CD4-positive, alpha-beta T cell treated with Interferon alpha-2 for 1 hour (primary cell): ENCODE measurements around the gene TMPRSS7.

Experiments used
- DNase-seq, 2 donors: peaks; one replicate each; pipeline ENCODE4 v3.0.0-alpha.2; 2020 to 2022

The TMPRSS7 gene

DNA sequence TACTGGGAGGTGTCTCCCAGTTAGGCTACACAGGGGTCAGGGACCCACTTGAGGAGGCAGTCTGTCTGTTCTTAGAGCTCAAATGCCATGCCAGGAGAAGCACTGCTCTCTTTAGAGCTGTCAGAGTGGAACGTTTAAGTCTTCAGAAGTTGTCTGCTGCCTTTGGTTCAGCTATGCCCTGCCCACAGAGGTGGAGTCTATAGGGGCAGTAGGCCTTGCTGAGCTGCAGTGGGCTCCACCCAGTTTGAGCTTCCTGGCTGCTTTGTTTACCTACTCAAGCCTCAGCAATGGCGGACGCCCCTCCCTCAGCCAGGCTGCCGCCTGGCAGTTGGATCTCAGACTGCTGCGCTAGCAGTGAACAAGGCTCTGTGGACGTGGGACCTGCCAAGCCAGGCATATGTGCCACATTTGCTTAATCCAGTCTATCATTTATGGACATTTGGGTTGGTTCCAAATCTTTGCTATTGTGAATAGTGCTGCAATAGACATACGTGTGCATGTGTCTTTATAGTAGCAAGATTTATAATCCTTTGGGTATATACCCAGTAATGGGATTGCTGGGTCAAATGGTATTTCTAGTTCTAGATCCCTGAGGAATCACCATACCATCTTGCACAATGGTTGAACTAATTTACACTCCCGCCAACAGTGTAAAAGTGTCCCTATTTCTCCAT lies 38.0 kb downstream of the TMPRSS7 start:
- DNase-seq: peak; percentile 61 to 78

DNA sequence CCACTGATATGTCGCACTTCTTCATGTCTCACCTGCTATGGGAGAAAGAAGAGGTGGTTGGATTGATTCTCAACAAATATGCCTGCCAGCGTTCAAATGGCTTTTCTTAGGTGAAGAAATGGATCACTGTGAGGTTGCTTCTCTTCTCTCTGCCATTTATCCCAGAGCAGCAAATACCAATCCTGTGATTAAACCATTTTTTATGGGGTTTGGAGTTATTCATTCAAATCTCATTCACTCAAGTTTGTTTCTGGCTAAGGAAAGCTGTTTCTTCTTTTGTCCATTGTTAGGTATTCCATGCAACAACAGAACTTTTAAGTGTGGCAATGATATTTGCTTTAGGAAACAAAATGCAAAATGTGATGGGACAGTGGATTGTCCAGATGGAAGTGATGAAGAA lies 39.5 kb downstream of the TMPRSS7 start:
- no peak for DNase-seq

DNA sequence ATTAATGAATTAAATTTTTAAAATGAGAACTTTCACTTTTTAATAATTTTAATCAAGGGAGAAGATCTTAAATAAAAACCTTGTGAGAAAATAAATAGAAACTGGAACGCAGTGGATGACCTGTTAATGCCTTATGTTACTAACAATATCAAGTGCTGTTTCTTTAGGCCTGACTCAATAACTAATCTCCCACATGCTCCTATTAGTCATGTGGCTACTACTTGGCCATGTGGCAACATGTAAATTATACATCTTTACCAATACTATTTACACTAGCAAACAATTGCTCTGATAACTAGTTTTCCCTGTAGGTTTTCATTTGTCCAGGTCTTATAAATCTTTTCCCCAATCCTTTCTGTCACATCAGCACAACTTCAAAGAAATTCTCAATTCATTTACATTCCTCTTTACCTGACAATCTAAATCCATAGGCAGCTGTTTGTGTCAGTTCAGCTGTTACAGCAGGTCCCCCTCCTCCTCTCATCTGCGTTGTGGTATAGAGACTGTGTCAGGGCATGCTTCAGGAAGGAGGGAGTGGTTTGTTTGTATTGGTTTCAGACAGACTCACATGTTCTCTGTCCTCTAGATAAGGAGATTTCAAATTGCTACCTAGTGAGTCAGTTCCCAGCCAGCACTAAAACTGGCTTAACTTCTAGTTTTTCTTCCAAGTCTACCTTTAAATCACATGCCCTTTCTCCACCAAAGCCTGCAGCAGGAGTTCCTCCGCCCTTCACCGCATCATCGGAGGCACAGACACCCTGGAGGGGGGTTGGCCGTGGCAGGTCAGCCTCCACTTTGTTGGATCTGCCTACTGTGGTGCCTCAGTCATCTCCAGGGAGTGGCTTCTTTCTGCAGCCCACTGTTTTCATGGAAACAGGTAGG lies 40.3 kb downstream of the TMPRSS7 start:
- DNase-seq: peak in 1 of 2 donors; percentile 59

DNA sequence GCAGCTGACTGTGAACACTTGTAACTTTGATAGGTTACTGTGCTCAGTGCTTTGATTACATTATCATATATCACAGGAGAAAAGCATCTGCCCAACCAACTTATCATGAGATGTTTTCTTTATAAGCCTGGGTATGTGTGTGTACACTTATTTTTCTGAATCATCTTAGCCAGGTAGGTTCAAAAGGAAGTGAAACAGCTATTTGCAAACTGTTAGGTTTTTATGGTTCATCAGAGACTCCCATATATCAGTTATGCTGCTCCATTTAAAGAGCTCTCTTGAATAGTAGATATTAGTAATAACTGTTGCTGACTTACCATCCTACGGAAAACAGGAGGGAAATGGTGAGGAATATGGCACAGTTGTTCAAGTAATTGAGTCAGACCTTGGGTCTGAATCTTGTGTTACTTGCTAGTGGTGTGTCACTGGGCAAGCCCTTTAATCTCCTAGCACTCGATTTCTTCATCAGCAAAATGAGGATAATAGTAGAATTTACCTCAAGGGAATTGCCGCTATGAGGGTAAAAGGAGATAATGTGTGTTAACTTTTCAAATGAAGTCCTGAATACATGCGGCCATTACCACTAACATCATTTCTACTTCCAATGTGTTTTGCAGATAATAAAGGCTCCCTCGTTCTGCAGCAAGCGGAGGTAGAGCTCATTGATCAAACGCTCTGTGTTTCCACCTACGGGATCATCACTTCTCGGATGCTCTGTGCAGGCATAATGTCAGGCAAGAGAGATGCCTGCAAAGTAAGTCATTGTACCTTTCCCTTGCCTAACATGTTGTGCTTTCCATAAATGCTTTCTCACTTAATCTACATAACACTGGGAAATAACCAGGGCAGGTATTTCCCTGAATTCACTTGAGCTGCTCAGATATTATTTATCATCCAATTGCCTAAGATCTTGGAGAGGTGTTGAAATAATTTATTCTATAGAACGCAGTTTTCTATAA lies 43.9 kb downstream of the TMPRSS7 start:
- DNase-seq: no peak

DNA sequence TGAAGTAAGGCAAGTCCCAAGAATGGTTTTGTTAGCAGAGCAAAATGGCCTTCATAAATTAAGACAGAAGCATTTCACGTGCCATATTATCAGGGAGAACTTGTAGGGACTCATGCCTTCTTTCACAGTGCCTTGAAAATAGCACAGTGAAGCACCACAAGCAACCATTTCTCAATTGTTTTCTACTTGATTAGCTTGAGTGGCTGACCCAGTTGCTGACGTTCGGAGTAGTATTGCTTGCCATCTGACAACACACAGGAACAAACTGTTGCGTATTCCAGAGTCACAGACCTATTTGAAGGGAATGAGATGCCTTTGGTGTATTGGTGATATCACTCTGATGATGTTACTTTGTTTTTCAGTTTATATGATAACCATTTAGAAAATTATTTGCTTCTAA lies 48.7 kb downstream of the TMPRSS7 start:
- DNase-seq: no peak

DNA sequence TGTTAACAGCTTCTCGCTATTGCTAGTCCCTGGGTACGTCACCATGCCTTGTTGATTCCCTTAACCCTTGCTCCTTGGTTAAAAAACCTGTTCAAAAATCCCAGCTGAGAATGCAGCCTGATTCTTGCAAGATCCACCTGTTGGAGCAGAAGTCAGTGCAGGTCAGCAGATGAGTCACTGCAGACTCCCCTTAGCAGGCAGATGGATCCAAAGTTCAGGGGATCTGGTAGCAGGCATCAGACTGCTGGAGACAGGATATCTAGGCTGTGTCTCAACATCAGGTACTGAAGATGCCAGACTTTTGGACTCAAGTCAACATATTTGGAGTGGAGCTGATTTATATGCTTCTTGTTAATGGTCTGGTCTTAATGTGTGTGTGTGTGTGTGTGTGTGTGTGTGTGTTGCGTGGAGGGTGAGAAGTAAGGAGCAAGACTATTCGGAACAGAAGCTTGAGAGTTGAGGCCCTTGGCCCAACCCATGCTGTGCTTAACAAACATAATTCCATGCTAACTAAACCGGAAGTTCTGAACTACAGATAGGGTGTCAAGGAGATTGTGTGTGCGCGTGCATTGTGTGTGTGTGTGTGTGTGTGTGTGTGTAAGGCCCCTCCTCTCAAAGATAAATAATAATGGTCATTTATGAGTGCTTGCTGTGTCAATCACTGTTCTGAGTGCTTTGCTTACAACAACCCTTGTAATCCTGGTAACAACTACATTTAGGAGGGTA lies 50.6 kb downstream of the TMPRSS7 start:
- DNase-seq: no peak

DNA sequence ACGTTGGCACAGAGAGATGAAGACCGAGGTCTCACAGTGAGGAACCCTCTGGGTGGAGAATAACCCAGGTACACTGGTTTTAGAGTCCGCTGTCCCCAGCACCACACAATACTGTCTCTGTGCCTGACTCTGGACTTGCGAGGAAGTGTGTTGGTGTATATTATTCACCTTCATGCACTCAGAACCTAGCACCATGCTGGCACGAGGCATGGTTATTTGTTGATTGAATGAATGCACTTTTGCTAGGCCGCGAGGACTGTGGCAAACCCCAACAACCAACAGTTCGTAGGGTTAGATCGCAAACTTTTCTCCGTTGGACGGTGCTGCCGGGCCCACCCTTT lies 51.2 kb downstream of the TMPRSS7 start:
- no peak for DNase-seq

DNA sequence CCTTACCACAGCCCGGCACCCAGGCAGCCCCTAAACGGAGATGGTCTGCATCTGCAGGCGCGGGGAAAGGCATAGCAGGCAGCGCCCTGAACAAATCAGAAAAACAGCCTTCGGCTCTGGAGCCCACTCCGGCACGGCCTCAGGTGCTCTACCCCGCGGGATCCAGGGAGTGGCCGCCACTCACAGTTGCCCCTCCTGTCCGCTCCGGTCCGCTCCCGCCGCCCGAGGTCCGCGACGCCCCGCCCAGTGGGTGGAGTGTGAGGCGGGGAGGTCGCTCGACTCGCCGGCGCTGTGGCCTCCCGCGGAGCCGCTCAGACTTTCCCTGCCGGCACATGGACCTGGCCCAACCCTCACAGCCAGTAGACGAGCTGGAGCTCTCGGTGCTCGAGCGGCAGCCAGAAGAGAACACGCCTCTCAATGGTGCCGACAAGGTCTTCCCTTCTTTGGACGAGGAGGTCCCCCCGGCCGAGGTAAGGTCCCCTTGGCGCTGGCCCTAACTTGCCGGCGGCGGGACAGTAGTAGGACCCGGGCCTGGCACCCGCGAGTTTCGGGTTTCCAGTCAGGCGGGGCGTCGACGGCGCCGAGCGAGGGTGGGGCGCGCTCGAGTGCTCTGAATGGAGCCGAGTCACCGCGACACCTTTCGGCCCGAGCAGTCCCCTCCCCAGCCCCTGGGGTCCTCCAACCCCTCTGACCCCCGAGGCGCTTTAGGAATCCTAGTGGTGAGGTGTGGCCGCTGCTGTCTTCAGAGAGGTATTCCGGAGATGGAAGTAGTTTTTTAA lies 51.7 kb downstream of the TMPRSS7 start, which contains the start of gene C3orf52:
TSS of gene C3orf52 (plus strand) at position 314 of the 779 bp plus-strand sequence. CDS start at position 333, 19 bp downstream.
- peak; percentile 37 to 66 for DNase-seq

DNA sequence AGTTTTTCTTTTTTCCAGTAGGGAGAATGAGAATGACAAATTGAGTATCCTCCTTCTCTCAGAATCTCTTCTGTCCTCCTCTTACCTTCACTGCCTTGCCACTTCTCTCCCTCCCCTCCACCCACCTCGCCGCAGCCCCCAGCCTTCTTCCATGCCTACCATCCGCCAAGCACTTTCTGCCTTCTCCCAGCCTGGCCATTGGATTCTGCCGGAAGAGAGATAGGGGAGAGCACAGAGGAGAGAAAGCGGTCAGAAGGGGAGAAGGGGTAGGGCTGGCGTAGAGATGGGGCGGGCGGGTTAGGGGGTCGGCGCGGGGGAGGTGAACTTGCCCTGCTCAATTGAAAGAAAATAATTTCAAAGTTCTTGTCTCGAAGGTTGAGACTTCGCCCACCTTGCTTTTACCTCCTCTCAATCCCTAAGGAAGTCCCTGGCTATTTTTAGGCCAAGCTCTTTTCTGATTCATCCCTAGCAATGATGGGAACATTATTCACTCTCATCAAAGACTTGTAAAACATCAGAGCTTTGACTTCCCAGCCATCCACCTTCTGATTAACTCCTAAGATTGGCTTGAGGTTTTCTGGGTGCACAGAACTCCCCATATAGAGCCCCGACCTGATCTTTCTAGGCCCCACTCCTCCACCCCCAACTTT lies 52.5 kb downstream of the TMPRSS7 start:
- DNase-seq: no peak

DNA sequence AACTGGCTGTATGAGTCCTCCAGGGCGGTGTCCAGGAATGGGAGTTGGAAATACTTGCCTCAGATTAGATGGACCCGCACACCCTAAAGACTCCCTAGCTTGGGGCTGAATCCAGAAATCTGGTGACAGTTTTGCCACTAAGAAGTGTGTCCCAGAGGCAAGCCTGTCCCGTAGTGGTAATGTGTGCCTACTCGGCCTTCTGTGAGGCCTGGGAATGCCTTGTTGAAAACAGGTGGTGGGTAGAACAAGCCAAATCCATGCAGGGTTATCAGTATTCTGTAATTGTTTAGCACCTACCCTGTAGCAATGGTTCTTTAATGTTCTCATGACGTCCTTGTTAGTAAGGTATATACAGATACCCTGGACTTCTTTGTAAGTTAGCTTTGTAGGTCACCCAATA lies 53.2 kb downstream of the TMPRSS7 start:
- no peak for DNase-seq

DNA sequence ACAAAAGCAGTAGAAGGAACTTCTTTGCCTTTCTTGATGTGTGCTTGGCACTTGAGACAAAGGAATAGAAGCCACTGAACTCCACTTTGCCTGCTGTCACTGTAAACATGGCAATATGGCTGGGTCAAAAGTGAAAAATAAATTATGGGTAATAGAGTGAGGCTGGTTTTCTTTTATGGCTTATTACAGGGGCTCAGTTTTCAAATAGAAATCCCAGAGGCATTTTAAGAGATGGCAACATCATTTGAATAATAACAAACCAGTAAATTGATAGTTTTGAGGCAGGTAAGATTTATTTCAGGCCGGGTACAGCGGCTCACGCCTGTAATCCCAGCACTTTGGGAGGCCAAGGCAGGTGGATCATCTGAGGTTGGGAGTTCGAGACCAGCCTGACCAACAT lies 54.4 kb downstream of the TMPRSS7 start:
- no peak for DNase-seq

DNA sequence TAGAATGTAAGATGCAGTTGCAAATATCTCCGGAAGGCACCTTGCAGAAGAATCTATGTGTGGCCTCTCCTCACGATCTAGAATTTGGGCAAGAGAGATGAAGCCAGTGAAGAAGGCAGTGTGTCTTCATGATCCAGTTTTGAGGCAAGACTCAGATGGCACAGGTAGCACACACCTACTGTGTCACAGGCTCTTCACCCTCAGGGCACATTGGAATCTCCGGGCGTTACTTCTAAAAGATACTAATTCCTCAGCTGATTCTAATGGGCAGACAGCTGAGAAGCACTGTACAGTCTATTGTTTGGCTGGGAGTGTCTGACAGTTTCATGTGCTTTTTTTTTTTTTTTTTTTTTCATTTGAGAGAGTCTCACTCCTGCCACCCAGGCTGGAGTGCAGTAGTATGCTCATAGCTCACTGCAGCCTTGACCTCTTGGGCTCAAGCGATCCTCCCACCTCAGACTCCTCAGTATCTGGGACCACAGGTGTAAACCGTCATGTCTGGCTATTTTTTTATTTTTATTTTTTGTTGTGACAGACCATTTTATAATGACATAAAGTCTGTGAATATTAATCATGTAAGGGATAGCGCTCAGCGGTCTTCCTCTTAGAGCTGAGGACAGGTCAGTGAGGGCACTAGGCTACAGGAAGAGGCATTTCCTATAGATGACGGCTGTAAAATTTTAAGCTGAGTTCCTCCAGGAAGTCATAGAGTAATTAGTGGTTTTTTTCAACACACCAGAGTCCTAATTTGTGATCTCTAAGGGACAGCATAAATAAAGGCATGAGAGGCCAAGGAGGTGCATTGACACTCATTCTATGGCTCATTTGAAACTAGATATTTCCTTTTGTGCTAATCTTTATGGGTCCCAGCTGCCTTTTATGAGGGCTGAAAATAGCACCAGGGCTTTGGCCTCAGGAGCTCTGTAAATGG lies 55.7 kb downstream of the TMPRSS7 start:
- DNase-seq: no peak

DNA sequence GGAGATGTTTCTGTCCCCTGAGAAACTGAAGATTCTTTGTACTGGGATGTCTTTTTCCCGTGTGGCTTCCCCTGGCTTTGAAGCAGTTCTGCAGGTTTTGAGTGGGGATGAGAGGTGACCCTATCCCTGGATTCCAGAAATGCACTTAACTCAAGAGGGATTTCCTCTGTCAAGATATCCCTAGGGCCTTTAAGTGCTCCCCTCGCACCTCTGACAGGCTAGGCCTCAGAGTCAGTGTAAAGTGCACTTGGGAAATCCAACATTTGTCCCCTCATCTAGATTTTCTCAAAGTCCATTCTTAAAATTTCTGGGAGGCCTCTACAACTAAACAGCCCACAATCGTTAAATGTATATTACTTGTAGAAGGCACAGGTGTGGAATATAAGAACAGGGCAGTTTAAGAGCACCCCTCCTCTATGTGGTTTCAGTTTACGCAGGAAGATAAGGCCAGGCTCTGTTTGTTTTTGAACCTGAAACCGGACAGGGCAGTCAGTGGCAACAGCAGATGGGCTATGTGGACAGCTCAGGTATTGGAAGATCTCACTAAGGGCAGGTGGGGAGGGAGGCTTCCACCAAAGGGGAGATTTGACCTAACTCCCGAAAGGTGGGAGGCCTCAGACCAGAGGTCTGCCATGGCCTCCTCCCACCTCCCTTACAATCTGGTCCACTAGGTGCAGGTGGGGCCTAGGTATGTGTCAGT lies 56.5 kb downstream of the TMPRSS7 start:
- no peak for DNase-seq

DNA sequence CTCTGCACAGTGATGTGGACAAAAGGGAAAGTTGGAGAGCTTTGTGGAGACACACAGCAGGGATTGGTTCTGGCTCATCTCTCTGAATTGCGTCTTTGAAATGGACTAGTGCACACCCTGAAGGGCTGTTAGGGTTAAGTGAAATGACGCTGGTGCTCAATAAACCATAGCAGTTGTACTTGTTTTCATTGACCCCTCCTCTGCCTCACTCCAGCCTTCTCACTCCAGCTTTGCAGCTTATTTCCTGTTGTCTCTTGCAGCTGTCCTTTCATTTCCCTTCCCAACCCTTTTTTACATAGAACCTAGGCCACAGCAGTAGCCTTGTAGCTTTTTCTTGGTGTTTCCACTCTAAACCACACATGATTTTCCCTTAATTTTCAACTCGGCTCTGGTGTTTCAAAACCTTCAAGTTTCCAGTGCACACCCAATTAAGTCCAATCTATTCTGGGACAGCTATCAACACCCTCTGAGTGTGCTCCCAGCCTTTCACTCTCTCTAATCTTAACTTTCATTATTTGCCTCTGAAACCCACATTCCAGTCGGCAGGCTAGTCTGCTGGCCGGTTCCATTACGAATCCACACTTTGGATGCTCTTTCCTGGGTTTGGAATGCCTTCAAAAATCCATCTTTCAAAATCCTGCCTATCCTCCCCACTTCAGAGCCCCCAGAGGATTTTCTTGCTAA lies 58.1 kb downstream of the TMPRSS7 start:
- DNase-seq: no peak

DNA sequence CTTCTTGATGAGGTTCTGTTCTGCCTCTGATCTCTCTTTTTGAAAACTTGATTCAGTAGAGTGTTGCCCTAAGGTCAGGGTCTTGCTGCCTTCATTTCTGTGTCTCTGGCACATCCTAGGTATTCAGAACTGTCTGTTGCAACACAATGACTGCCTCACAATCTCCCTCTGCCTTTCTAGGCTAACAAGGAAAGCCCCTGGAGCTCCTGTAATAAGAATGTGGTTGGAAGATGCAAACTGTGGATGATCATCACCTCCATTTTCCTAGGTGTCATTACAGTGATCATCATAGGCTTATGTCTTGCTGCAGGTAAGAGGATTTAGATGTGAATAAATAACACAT lies 58.6 kb downstream of the TMPRSS7 start:
- DNase-seq: no peak

DNA sequence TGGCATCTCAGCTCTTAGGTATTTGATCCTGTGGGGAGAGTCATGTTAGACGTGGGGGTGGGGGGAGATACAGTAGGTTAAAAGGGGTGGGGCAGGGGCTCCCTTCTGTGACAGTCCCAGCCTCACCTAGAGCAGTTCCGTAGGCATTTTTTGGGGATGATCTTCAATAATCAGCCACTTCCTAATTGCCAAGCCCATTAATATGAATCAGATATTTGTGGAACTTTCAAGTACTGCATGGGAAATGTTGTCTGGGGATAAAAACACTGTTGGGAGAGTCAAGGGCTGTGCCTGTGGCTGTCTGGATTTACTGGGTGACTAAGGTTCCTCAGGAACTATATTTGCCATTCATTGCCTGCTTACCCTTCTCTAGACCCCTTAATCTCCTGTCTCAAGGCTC lies 61.2 kb downstream of the TMPRSS7 start:
- no peak for DNase-seq

DNA sequence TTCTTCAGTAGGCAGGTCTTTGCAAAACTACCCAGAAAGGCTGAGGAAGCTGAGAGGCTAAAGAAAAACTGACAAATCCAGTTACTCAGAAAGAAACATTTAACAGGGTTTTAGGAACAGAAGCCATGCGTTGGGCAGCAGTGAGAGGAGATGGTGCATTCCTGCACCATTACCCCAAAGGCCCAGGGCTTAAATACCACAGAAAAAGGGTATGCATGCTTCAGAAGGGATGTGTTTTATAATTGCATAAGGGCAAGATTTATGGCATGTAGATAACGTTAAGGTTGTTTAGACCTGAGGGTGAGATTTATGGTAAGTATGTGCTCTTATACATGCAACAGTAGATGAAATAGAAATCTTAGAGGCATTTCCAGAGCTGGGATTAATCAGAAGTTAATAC lies 61.6 kb downstream of the TMPRSS7 start:
- DNase-seq: no peak

DNA sequence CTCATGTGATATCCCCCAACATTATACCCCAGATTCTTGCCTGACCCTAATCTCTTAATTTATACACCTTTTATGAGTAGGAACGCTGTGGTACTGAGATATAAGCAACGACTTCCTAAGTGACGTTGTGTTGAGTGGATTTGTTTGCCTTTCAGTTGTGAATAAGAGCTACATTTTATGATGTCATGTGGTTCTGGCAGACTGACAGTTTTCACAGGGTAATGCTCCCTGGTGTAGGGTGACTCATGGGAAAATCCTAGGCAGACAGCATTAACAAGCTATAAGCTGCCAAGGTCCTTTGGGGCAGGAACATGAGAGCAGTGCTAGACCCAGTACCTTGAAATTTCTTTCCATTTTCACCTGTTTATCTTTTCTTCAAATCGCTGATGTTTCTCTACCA lies 62.8 kb downstream of the TMPRSS7 start:
- DNase-seq: no peak

DNA sequence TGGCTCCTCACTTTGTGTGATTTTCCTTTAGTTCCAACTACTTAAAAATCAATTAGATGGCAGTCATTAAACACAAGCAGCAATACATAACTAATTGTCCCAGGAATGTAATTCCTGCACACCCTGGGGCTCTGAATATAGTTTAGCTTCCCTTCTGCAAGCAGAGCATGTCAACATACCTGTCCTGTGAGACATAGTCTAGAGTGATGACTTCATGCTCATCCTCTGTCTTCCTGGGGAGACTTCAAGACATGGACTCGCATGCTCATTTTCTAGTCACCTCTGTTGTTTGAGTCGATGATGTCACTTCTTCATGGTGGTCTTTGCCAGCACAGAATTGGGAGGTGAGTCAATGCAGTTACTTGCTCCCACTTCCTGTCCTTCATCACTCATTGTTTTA lies 67.4 kb downstream of the TMPRSS7 start:
- no peak for DNase-seq
